Uterus (tissue), 4 donors: ENCODE measurements around the gene YIPF6. TPM values are rescaled to one million over a fixed set of nuclear protein-coding genes. Genes with fewer than 3 reads are reported as not detected.
"Not testable (repeated sequence)": the region's sequence is repeated elsewhere in the genome, so short reads cannot be mapped to it uniquely, and the experiment has no call there.

ENCODE experiments used
- DNase-seq, 2 donors: peaks; one replicate each; pipeline ENCODE4 v3.0.0-alpha.2; 2019 to 2020
- H3K27ac ChIP-seq, 2 donors: fragments of 200-600 bp; sonication (generic); 1 replicate in 1 of 2; 2 replicates in 1 of 2; pipeline ENCODE4 v1.5.1; 2016 to 2018
- H3K27me3 ChIP-seq, 2 donors: fragments of 200-600 bp; sonication (generic); one replicate each; pipeline ENCODE4 v1.5.1; 2018 to 2019; ENCODE audit warnings: control low read depth in 1 of 2
- H3K36me3 ChIP-seq, 2 donors: fragments of 200-600 bp; sonication (generic); one replicate each; pipeline ENCODE4 v1.5.1; 2019; ENCODE audit warnings: control low read depth in 1 of 2
- H3K4me1 ChIP-seq, 2 donors: fragments of 200-600 bp; sonication (generic); one replicate each; pipeline ENCODE4 v1.5.1; 2018 to 2019; ENCODE audit warnings: control low read depth in 1 of 2
- H3K4me3 ChIP-seq, 2 donors: fragments of 200-600 bp; sonication (generic); 1 replicate in 1 of 2; 2 replicates in 1 of 2; pipeline ENCODE4 v1.5.1; 2018 to 2019; ENCODE audit warnings: mild to moderate bottlenecking in 1 of 2
- H3K9me3 ChIP-seq, 2 donors: fragments of 200-600 bp; sonication (generic); one replicate each; pipeline ENCODE4 v1.5.1; 2019; ENCODE audit warnings: control low read depth in 1 of 2
- POLR2A ChIP-seq, 2 donors: fragments of 450-650 bp; IDR thresholded peaks; one replicate each; pipeline ENCODE4 v1.6.1; 2016; ENCODE audit warnings: antibody characterized with exemption in 2 of 2, mild to moderate bottlenecking in 1 of 2, moderate library complexity in 1 of 2
- intact Hi-C: fragments of 100-400 bp; cut with DNase I; formaldehyde crosslinking; loops from one replicate; pipeline ENCODE4 v1.15.1; 2023; ENCODE audit warnings: low total_unique reads
- total RNA-seq, 4 donors: library from RNA; depleted of rRNA in 3 of 4; stranded (reverse); fragments of >200 nt in 3 of 4; gene quantifications; one replicate each; pipeline versions ENCODE4 v1.1.0 to v1.2.4, GENCODE V29; 2014 to 2023
- TF ChIP-seq, protein P1 (sequence below), 4 experiments: fragments of 200-600 bp in 2 of 4; fragments of 450-650 bp in 2 of 4; sonication (generic) in 2 of 4; IDR thresholded peaks; one replicate each; pipeline ENCODE4 v1.5.1; 2016 to 2019; ENCODE audit warnings: antibody characterized with exemption in 4 of 4, mild to moderate bottlenecking in 2 of 4, moderate library complexity in 1 of 4
- donor health status: DM: yes; HTN: yes; CAD: no.

The YIPF6 gene
- total RNA-seq, 4 donors from 2014 or later: 9.0 to 53.5 (median 34.6) TPM

DNA sequence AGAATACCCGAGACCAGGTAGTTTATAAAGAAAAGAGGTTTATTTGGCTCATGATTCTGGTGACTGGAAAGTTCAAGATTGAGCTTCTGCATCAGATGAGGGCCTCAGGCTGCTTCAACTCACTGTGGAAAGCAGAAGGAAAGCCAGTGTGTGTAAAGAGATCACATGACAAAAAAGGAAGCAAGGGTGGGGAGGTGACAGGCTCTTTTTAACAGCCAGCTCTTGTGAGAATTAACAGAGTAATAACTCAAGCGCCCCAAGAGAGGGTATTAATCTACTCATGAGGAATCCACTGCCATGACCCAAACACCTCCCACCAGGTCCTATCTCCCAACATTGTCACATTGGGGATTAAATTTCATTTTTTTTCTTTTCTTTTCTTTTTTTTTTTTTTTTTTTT is 6.3 kb upstream of the YIPF6 start:
- no peaks in the 10 kb centered on the region for H3K36me3 ChIP-seq
- no peak overlapping the region for H3K27ac ChIP-seq
- no peak for DNase-seq
- H3K9me3 ChIP-seq: no peaks in the 10 kb centered on the region
- no peaks in the 10 kb centered on the region for H3K4me1 ChIP-seq
- H3K27me3 ChIP-seq: no peaks in the 10 kb centered on the region
- intact Hi-C loops: no loop called here
- H3K4me3 ChIP-seq: no peak overlapping the region
- TF ChIP-seq, protein P1, sequence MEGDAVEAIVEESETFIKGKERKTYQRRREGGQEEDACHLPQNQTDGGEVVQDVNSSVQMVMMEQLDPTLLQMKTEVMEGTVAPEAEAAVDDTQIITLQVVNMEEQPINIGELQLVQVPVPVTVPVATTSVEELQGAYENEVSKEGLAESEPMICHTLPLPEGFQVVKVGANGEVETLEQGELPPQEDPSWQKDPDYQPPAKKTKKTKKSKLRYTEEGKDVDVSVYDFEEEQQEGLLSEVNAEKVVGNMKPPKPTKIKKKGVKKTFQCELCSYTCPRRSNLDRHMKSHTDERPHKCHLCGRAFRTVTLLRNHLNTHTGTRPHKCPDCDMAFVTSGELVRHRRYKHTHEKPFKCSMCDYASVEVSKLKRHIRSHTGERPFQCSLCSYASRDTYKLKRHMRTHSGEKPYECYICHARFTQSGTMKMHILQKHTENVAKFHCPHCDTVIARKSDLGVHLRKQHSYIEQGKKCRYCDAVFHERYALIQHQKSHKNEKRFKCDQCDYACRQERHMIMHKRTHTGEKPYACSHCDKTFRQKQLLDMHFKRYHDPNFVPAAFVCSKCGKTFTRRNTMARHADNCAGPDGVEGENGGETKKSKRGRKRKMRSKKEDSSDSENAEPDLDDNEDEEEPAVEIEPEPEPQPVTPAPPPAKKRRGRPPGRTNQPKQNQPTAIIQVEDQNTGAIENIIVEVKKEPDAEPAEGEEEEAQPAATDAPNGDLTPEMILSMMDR (IDR thresholded peaks at IDR 0.05): no peak
- TF ChIP-seq POLR2A (IDR thresholded peaks at IDR 0.05): no peak

DNA sequence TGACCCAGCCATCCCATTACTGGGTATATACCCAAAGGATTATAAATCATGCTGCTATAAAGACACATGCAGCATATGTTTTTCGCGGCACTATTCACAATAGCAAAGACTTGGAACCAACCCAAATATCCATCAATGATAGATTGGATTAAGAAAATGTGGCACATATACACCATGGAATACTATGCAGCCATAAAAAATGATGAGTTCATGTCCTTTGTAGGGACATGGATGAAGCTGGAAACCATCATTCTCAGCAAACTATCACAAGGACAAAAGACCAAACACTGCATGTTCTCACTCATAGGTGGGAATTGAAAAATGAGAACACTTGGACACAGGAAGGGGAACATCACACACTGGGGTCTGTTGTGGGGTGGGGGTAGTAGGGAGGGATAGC is 5.1 kb upstream of the YIPF6 start:
- H3K27me3 ChIP-seq, H3K27ac ChIP-seq, H3K4me3 ChIP-seq, intact Hi-C loops, H3K36me3 ChIP-seq, DNase-seq, H3K4me1 ChIP-seq, H3K9me3 ChIP-seq: not testable (repeated sequence)

DNA sequence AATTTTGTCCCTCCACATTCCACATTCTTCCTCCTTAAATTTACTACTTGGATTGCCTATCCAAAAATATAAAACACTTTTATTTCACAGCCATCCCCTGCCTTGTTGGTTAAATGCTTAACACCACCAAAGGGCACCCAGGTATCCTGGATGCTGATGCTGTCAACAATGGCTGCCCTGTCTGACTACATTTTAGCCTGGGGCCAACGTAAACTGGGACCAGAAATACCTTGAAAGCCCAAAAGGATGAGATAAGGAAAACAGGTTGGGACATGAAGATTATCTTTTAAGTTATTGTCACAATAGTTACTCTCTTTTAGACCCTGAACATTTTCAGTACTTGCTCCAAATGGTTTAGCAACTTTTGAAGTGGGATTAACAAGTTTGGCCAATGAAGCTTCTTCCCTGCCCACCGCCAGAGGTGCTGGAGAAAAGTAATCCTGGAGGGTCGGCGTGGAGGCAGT is 775 bp upstream of the YIPF6 start:
- H3K27me3 ChIP-seq: no peaks in the 10 kb centered on the region
- H3K27ac ChIP-seq: peak overlapping the region; percentile 86 to 94
- no peaks in the 10 kb centered on the region for H3K9me3 ChIP-seq
- H3K4me1 ChIP-seq: no peaks in the 10 kb centered on the region
- H3K36me3 ChIP-seq: no peaks in the 10 kb centered on the region
- H3K4me3 ChIP-seq: peak overlapping the region; percentile 45 to 64
- TF ChIP-seq, protein P1 (IDR thresholded peaks at IDR 0.05): peak in 1 of 4 experiments; percentile 8
- TF ChIP-seq POLR2A (IDR thresholded peaks at IDR 0.05): no peak
- intact Hi-C loops: no loop called here
- DNase-seq: no peak

- H3K9me3 ChIP-seq: no peaks in the 10 kb centered on the region
- no peaks in the 10 kb centered on the region for H3K36me3 ChIP-seq
- H3K4me3 ChIP-seq: peak overlapping the region; percentile 45 to 64
- H3K27me3 ChIP-seq: no peaks in the 10 kb centered on the region
- DNase-seq: no peak
- intact Hi-C loops: no loop called here
- TF ChIP-seq, protein P1 (IDR thresholded peaks at IDR 0.05): no peak
- no peak for TF ChIP-seq POLR2A (IDR thresholded peaks at IDR 0.05)
- H3K4me1 ChIP-seq: no peaks in the 10 kb centered on the region
- peak overlapping the region; percentile 86 to 94 for H3K27ac ChIP-seq
Observed at GRCh38 chrX:68499543-68500504, 973 bp downstream of the YIPF6 start.

- Histone ChIP-seq H3K27me3 (no peaks in the 10 kb centered on the region), H3K27ac (peak overlapping the region in 1 of 2 donors; percentile 33), H3K36me3 (no peaks in the 10 kb centered on the region), H3K9me3 (no peaks in the 10 kb centered on the region), H3K4me3 (no peak overlapping the region), H3K4me1 (no peaks in the 10 kb centered on the region)
- intact Hi-C loops: no loop called here
- no peak for TF ChIP-seq POLR2A (IDR thresholded peaks at IDR 0.05)
- TF ChIP-seq, protein P1 (IDR thresholded peaks at IDR 0.05): no peak
- peak in 1 of 2 donors; percentile 21 for DNase-seq
Observed at GRCh38 chrX:68503836-68504636, 5.2 kb downstream of the YIPF6 start.
